ENCODE data around the gene OSBPL8.

GRCh38 chr12:76451528-76451927 is 108.0 kb downstream of the OSBPL8 start:
- TF ChIP-seq CTCF (tag by site-specific recombination; IDR thresholded peaks at IDR 0.05) (no peak), ZNF18 (tag by site-specific recombination; IDR thresholded peaks at IDR 0.05) (no peak), ZNF473 (tag by site-specific recombination; IDR thresholded peaks at IDR 0.05) (no peak), ZEB2 (tag by site-specific recombination; IDR thresholded peaks at IDR 0.05) (no peak), PBX3 (CRISPR knock-in tag; IDR thresholded peaks at IDR 0.05) (no peak), HOXA7 (CRISPR knock-in tag; IDR thresholded peaks at IDR 0.05; ENCODE audit: borderline replicate concordance) (no peak), ZNF184 (tag by site-specific recombination; IDR thresholded peaks at IDR 0.05) (no peak), ZFP41 (tag by site-specific recombination; IDR thresholded peaks at IDR 0.05; ENCODE audit: borderline replicate concordance) (no peak), ZNF350 (tag by site-specific recombination; IDR thresholded peaks at IDR 0.05) (no peak), ZBTB11 (tag by site-specific recombination; conservative IDR thresholded peaks at IDR 0.05; ENCODE audit: low read depth) (no peak), ZNF155 (tag by site-specific recombination; IDR thresholded peaks at IDR 0.05) (no peak), ZNF16 (tag by site-specific recombination; IDR thresholded peaks at IDR 0.05; ENCODE audit: low read depth) (no peak), ZNF530 (tag by site-specific recombination; IDR thresholded peaks at IDR 0.05; ENCODE audit: low read depth) (no peak), REPIN1 (tag by site-specific recombination; IDR thresholded peaks at IDR 0.05; ENCODE audit: low read depth) (no peak)

All from HEK293 (cell line).